ENCODE data around the gene GNAI2. TPM values are rescaled to one million over a fixed set of nuclear protein-coding genes. Genes with fewer than 3 reads are reported as not detected.
A peak's percentile ranks its signal among the peaks of the same experiment; 100 is the strongest.
"Not testable (repeated sequence)": the region's sequence is repeated elsewhere in the genome, so short reads cannot be mapped to it uniquely, and the experiment has no call there.

The GNAI2 gene
- total RNA-seq, 1 donor from 2014 or later, result 97.9 TPM

GRCh38 chr3:50208677-50209344, 27.2 kb upstream of the GNAI2 start:
- no peak overlapping the region for H3K4me3 ChIP-seq (ENCODE audit: low read depth, low read length)
- DNase-seq (ENCODE audit: low read depth) (no peak), FAIRE-seq (no peak)
- H3K27me3 ChIP-seq (ENCODE audit: control insufficient read depth, insufficient read depth, low read length), result peaks cover 17% of the 10 kb centered on the region
- no peaks in the 10 kb centered on the region for H3K36me3 ChIP-seq (ENCODE audit: control insufficient read depth, insufficient read depth, low read length)
- TF ChIP-seq CTCF (IDR thresholded peaks at IDR 0.05; ENCODE audit: insufficient read depth, low read length, severe bottlenecking), result no peak

GRCh38 chr3:50210176-50210509, 25.9 kb upstream of the GNAI2 start:
- no peak for TF ChIP-seq CTCF (IDR thresholded peaks at IDR 0.05; ENCODE audit: insufficient read depth, low read length, severe bottlenecking)
- no peak for FAIRE-seq
- peaks cover 6% of the 10 kb centered on the region for H3K27me3 ChIP-seq (ENCODE audit: control insufficient read depth, insufficient read depth, low read length)
- DNase-seq (ENCODE audit: low read depth), result no peak
- H3K4me3 ChIP-seq (ENCODE audit: low read depth, low read length), result no peak overlapping the region
- H3K36me3 ChIP-seq (ENCODE audit: control insufficient read depth, insufficient read depth, low read length), result no peaks in the 10 kb centered on the region

GRCh38 chr3:50210510-50211367, 25.3 kb upstream of the GNAI2 start:
- no peak overlapping the region for H3K4me3 ChIP-seq (ENCODE audit: low read depth, low read length)
- no peaks in the 10 kb centered on the region for H3K36me3 ChIP-seq (ENCODE audit: control insufficient read depth, insufficient read depth, low read length)
- TF ChIP-seq CTCF (IDR thresholded peaks at IDR 0.05; ENCODE audit: insufficient read depth, low read length, severe bottlenecking), result no peak
- no peak for DNase-seq (ENCODE audit: low read depth)
- FAIRE-seq, result no peak
- peaks cover under 1% of the 10 kb centered on the region for H3K27me3 ChIP-seq (ENCODE audit: control insufficient read depth, insufficient read depth, low read length)

GRCh38 chr3:50211368-50211717, 24.7 kb upstream of the GNAI2 start:
- not testable (repeated sequence) for DNase-seq (ENCODE audit: low read depth); H3K27me3 ChIP-seq (ENCODE audit: control insufficient read depth, insufficient read depth, low read length); H3K36me3 ChIP-seq (ENCODE audit: control insufficient read depth, insufficient read depth, low read length); FAIRE-seq; H3K4me3 ChIP-seq (ENCODE audit: low read depth, low read length)

GRCh38 chr3:50211930-50212329, 24.1 kb upstream of the GNAI2 start:
- H3K4me3 ChIP-seq (ENCODE audit: low read depth, low read length), result no peak overlapping the region
- no peaks in the 10 kb centered on the region for H3K27me3 ChIP-seq (ENCODE audit: control insufficient read depth, insufficient read depth, low read length)
- H3K36me3 ChIP-seq (ENCODE audit: control insufficient read depth, insufficient read depth, low read length), result no peaks in the 10 kb centered on the region
- DNase-seq (ENCODE audit: low read depth) (peak; percentile 30), FAIRE-seq (no peak)
- no peak for TF ChIP-seq CTCF (IDR thresholded peaks at IDR 0.05; ENCODE audit: insufficient read depth, low read length, severe bottlenecking)

- FAIRE-seq (no peak), DNase-seq (ENCODE audit: low read depth) (no peak)
- Histone ChIP-seq H3K36me3 (ENCODE audit: control insufficient read depth, insufficient read depth, low read length) (no peaks in the 10 kb centered on the region), H3K4me3 (ENCODE audit: low read depth, low read length) (no peak overlapping the region), H3K27me3 (ENCODE audit: control insufficient read depth, insufficient read depth, low read length) (no peaks in the 10 kb centered on the region)
- TF ChIP-seq CTCF (IDR thresholded peaks at IDR 0.05; ENCODE audit: insufficient read depth, low read length, severe bottlenecking), result no peak
These were observed 23.5 kb upstream of the GNAI2 start for GRCh38 chr3:50212502-50212901.
